Left kidney (tissue), 8 donors: ENCODE measurements around the gene ZNF611. TPM values are rescaled to one million over a fixed set of nuclear protein-coding genes. Genes with fewer than 3 reads are reported as not detected.
"Not testable (repeated sequence)": the region's sequence is repeated elsewhere in the genome, so short reads cannot be mapped to it uniquely, and the experiment has no call there.

Source experiments
- DNase-seq: peaks from one replicate; pipeline ENCODE4 v3.0.0-alpha.2; 2013
- long read RNA-seq, 8 donors: transcript quantifications; one replicate each; lab custom pipeline, GENCODE V29; 2026
- polyA plus RNA-seq: library from polyadenylated mRNA; unstranded; fragments of 120-200 nt; gene quantifications from one replicate; pipeline ENCODE4 v1.2.1, GENCODE V29; 2013; ENCODE audit not compliant: insufficient read length

The ZNF611 gene
- 28.7 TPM for polyA plus RNA-seq
- long read RNA-seq, donor 1, result 0 reads
- long read RNA-seq, donor 2, partial matches to known transcripts, result 0 of 1 reads
- long read RNA-seq, donor 2, other reads (novel, unspliced or antisense), result 0 of 1 reads
- long read RNA-seq, donor 3, partial matches to known transcripts, result 0 of 1 reads
- long read RNA-seq, donor 3, other reads (novel, unspliced or antisense), result 0 of 1 reads
- long read RNA-seq, donor 4, result 0 reads
- long read RNA-seq, donor 5, result 0 reads
- long read RNA-seq, donor 6, result 0 reads
- long read RNA-seq, donor 7, result 0 reads
- long read RNA-seq, donor 8, result 0 reads

DNA sequence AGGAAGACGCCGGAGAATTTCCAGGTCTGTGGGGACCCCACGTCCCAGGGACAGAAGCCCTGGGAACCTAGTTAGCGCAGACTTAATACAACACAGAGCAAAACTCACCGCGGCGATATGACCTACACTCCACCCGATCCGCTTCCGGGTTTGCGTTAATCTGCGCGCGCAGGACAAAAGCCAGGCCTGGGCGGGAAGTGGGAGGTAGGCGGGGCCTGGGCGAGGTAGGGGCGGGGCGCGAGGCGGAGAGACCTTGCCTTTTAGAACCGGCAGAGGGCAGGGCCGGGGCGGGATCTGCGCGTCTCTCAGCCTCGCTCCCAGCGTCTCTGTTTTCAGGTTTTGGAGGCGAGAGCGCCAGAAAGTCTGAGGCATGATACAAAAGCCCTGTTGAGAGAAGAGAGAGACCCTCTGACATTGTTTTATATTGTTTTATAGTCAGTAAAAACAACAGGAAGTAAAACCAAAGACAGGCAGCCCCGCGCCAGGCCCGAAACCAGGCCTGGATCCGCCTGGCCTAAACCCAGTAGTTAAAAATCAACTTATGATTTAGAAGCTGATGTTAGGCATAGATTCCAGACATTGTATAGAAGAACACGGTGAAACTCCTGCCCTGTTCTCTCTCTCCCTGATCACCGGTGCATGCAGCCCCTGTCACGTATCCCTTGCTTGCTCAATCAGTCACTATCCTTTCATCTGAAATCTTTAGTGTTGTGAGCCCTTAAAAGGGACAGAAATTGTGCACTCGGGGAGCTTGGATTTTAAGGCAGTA lies at the start of gene ZNF611:
ZNF611 (minus strand) TSS at position 152 of the 769 bp plus-strand sequence. CDS start 19,150 bp downstream, outside the sequence.
- peak; percentile 97 for DNase-seq

DNA sequence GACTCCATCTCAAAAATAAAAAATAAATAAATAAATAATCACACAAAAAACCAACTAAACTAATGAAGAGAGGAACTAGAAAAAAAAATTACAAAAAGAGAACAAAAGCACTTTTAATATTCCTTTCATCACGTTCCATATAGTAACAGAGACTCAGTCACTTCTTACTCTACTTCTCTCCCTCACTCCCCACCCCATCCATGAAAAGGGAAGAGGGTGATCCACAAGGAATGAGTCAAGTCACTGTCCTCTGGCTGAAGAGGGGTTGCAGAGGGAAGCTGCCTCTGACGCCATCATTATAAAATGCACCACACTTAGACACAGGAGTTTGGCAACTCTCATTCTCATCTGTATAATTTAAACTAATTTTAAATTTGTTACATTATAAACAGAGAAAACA lies 48.0 kb upstream of the ZNF611 start:
- not testable (repeated sequence) for DNase-seq

DNA sequence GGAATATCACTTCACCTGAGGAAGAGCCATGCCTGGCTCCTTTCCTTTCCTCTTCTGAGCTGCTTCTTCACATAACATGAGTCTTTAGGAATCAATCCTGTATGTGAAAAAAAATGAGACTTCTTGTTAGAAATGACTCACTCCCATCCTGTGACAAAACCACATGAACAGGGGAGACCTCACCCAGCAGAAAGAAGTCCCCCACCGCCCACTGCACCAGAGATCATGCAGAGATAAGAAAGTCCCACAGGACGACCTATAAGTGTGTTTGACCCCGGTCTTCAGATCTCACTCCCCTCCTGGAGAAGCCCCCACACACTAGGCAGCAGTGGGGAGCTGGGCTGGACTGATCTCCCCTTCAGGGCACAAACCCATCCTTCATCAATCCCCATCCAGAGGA lies 44.0 kb upstream of the ZNF611 start:
- no peak for DNase-seq

- DNase-seq, result not testable (repeated sequence)
Observed at GRCh38 chr19:52756447-52756846, 21.6 kb upstream of the ZNF611 start.

GRCh38 chr19:52749780-52750179 lies 14.9 kb upstream of the ZNF611 start:
- no peak for DNase-seq

DNA sequence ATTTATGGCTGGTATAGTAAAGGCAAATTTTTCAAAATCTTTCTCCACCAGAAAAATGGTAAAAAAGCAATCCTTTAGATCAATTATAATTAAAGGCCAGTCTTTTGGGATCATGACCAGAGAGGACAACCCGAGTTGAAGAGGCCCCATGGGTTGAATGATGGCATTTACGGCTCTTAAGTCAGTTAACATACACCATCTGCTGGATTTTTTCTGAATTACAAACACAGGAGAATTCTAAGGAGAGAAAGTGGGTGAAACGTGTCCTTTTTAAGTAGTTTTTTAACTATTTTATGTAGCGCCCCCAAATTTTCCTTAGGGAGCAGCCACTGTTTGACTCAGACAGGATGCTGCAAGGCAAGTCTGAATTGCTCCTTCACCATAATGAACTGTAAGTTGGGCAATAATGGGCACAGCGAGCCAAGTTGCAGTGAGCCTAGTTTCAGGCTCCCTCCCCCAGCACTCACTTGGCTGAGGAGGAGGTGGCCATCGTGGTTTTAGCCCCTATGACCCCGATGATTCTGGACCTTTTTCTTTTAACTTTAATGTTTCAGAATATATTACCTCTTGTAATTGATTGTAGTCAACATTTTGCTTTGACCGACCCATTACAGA lies 13.6 kb upstream of the ZNF611 start:
- peak; percentile 41 for DNase-seq

- not testable (repeated sequence) for DNase-seq
Observed at GRCh38 chr19:52745919-52746318, 11.1 kb upstream of the ZNF611 start.

DNA sequence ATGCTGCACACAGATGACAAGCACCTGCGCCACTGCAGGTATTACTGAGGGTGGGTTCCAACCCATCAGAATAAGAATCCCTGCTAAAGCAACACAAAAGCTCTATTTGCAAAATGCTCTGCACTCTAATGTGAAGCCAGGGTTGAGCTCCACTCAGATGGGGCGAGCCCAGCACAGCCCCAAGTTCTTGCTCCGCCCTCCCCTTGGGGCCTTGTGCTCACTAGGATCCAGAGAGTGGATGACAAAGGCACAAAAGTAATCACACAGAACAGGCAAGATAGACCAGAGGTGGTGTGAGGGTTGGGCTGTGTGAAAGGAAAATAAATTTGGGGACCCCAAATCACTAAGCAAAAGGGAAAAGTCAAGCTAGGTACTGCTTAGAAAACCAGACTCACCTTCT lies 8.2 kb upstream of the ZNF611 start:
- DNase-seq, result no peak

- DNase-seq, result no peak
Observed at GRCh38 chr19:52742516-52742915, 7.7 kb upstream of the ZNF611 start.

DNA sequence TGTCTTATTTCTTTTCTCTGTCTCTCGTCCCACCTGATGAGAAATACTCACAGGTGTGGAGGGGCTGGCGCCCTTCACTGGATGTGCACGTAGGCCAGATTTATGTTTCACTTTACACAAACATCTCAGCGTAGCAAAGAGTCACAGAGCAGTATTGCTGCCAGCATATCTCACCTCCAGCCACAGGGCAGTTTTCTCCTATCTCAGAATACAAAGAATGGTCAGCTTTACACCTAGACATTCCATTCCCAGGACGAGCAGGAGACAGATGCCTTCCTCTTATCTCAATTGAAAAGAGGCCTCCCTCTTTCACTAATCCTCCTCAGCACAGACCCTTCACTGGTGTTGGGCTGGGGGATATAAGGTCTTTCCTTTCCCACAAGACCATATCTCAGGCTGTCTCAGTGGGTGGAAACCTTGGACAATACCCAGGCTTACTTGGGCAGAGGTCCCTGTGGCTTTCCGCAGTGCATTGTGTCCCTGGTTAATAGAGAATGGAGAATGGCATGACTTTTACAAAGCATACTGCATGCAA lies 7.2 kb upstream of the ZNF611 start:
- no peak for DNase-seq

DNA sequence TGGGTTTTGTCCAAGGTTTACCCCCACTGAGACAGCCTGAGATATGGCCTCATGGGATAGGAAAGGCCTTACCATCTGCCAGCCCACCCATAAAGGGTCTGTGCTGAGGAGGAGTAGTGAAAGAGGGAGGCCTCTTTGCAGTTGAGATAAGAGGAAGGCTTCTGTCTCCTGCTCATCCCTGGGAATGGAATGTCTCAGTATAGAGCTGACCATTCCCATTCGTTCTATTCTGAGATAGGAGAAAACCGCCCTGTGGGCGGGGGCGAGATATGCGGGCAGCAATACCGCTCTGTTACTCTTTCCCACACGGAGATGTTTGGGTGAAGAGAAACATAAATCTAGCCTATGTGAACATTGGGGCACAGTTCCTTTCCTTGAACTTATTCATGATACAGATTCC lies 6.5 kb upstream of the ZNF611 start:
- not testable (repeated sequence) for DNase-seq

- no peak for DNase-seq
Observed at GRCh38 chr19:52739576-52739975, 4.7 kb upstream of the ZNF611 start.

GRCh38 chr19:52735734-52736133 lies 890 bp upstream of the ZNF611 start:
- peak; percentile 62 for DNase-seq

- no peak for DNase-seq
Observed at GRCh38 chr19:52734331-52734892, 432 bp downstream of the ZNF611 start.

- DNase-seq, result not testable (repeated sequence)
Observed at GRCh38 chr19:52726051-52726450, 8.8 kb downstream of the ZNF611 start.

DNA sequence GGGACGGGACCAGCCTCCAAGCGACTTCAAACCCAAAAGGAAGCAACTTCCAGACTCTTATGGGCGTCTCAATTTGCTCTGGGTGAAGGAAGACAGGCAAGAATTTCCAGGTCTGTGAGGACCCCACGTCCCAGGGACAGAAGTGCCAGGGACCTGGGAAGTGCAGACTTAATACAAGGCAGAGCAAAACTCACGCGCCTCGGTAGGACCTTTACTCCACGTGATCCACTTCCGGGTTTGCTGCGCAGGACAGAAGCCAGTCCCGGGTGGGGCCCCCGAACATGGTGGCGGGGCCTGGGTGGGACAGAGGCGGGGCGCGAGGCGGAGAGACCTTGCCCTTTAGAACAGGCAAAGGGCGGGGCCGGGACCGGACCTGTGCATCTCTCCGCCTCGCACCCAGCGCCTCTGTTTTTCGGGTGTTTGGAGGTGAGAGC lies 9.3 kb downstream of the ZNF611 start:
- no peak for DNase-seq

- no peak for DNase-seq
Observed at GRCh38 chr19:52724701-52725514, 9.9 kb downstream of the ZNF611 start.

GRCh38 chr19:52723907-52724598 lies 10.8 kb downstream of the ZNF611 start:
- not testable (repeated sequence) for DNase-seq

DNA sequence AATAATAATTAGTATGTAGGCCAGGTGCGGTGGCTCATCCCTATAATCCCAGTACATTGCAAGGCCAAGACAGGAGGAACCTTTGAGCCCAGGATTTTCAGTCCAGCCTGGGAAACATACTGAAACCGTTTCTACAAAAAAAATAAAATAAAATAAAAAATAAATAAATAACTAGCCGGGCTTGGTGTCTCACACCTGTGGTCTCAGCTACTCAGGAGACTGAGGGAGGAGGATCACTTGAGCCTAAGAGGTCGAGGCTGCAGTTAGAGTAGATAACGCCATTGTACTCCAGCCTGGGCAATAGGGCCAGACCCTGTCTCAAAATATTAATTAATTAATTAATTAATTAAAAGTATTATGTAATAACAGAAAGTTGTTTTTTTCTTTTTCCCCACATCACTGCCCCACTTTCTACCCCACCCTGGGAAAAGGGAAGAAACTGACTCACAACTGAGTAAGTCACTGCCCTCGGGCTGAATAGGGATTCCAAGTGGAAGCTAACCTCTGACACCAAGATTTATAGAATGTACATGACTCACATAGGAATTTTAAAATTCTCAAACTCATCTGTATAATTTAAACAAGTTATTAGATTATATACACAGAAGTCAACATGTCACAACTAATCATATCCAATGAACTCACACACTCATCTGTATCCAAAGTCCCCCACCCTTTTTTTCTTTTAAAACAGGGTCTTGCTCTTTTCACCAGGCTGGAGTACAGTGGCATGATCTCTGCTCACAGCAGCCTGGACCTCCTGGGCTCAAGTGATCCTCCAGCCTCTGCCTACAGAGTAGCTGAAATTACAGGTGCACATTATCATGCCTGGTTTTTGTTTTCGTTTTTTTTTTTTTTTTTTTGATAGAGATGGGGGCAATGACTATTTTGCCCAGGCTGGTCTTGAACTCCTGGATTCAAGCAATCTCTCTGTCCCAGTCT lies 12.5 kb downstream of the ZNF611 start:
- DNase-seq, result no peak

- DNase-seq, result not testable (repeated sequence)
Observed at GRCh38 chr19:52720541-52720940, 14.3 kb downstream of the ZNF611 start.
